Activated naive CD4-positive, alpha-beta T cell treated with anti-CD3 and anti-CD28 coated beads, Interleukin-2, amount 50 U/mL, for 24 hours (primary cell): Measurements from ENCODE around the gene PQBP1.

Experiments used
- H3K27ac Mint-ChIP-seq: one replicate; pipeline ENCODE4 v1.8.0; 2021; ENCODE audit warnings: mild to moderate bottlenecking, mixed read lengths
- H3K27me3 Mint-ChIP-seq: one replicate; pipeline ENCODE4 v1.8.0; 2021; ENCODE audit warnings: mixed read lengths
- H3K36me3 Mint-ChIP-seq: one replicate; pipeline ENCODE4 v1.8.0; 2021; ENCODE audit warnings: mixed read lengths
- H3K4me1 Mint-ChIP-seq: one replicate; pipeline ENCODE4 v1.8.0; 2021; ENCODE audit warnings: mixed read lengths
- H3K4me3 Mint-ChIP-seq: one replicate; pipeline ENCODE4 v1.8.0; 2021; ENCODE audit warnings: mild to moderate bottlenecking, mixed read lengths
- H3K9me3 Mint-ChIP-seq: one replicate; pipeline ENCODE4 v1.8.0; 2021; ENCODE audit warnings: mixed read lengths

Gene PQBP1

DNA sequence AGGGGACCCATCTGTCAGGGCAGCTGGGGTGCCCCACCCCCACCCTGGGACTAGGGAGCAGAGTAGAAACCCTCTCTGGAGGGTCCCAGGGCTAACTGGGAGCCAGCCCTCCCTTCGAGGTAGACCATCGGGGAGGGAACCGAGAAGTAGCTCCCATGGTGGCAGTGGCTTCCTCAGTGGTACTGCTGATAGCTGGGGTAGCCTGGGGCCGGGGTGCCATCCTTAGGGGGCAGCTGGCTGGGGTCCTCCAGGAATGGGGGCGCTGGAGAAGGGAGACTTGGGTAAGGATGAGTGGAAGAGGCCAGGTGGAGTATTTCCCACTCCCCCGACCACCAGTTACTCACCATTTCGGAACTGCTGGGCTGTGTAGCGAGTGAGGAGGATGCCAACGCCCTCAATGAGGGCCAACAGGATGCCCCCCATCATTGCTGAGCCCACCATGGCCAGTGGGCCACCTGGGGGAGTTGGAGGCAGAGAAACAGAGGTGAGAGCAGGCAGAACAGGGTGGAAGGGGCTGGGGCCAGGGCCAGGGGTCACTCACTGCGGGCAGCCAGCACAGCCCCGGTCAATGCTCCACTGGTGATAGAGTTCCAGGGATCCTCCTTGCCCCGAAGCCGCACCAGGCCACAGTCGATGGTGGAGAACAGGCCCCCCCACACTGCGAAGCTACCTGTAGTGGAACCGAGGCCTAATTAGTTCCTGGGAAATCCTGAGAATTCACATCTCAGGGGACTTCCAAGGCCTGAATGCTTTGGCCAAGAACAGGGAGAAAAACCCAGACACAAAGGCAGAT is 4.0 kb upstream of the PQBP1 start:
- Mint-ChIP-seq H3K4me3 (no peak overlapping the region), H3K27ac (no peak overlapping the region), H3K9me3 (no peaks in the 10 kb centered on the region), H3K27me3 (no peaks in the 10 kb centered on the region), H3K4me1 (peaks cover 23% of the 10 kb centered on the region), H3K36me3 (no peaks in the 10 kb centered on the region)

DNA sequence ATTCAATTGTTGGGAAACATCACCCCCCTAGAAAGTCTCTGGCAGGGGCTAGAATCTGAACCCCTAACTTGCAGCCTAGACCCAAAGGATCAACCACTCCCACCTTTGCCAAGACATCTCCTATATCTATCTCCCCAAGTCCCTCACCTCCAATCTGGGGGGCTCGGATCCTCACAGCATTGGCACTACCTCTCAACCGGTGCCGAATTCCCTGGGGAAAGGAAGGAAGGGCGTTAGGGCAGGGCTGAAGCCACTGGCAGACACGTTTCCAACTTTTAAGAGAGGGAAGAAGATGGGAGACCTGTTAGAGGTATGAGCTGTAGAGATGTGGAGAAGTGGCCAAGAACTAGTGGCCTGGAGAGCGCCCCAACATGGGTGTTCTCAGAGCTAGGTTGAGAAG is 2.8 kb upstream of the PQBP1 start:
- H3K36me3 Mint-ChIP-seq = no peaks in the 10 kb centered on the region
- H3K4me3 Mint-ChIP-seq = peak overlapping the region; percentile 55
- no peak overlapping the region for H3K27ac Mint-ChIP-seq
- no peaks in the 10 kb centered on the region for H3K9me3 Mint-ChIP-seq
- no peaks in the 10 kb centered on the region for H3K27me3 Mint-ChIP-seq
- H3K4me1 Mint-ChIP-seq = peaks cover 23% of the 10 kb centered on the region

DNA sequence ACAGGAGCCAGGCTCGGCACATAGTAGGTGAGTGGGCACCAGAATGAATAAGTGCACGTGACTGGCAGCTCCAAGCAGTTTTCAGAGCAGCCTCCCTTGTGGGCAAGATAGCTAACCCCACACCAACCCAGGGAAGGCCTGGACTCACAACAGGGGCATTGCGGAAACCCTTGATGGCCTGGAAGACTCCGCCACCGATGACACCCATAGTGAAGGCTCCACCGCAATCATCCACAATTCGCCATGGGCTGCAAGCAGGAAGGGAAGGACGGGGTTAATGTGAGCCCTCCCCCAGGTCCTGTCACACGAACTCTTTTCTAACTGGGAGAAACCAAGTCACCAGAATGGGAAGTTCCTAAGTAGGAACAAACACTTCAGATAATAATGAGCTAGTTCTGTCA is 1.1 kb upstream of the PQBP1 start:
- Mint-ChIP-seq H3K27ac (peak overlapping the region; percentile 99), H3K4me1 (peaks cover 14% of the 10 kb centered on the region), H3K27me3 (no peaks in the 10 kb centered on the region), H3K4me3 (peak overlapping the region; percentile 93), H3K9me3 (no peaks in the 10 kb centered on the region), H3K36me3 (no peaks in the 10 kb centered on the region)

DNA sequence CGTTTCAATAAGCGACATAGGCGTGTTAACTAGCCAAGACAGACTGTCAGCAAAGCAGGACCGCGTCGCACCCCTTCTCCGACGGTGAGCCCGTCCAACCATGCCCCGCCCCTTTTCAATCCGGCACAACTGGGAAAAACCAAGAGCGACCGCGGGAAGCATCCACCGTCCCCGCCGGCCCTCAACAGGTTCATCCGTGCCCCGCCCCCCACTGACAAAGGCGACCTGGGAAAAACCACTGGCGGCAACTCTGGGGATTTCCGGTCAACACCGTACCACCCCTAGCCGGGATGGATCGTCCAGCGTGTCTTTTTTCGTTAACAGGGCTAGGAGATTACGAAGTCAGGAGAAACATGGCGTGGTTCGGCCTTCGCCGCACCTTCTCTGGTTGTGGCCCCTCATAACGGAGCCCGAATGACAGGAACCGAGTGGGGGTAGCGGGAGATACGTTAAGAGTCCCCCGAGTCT is 539 bp upstream of the PQBP1 start:
- Mint-ChIP-seq H3K27ac (peak overlapping the region; percentile 99), H3K36me3 (peaks cover 4% of the 10 kb centered on the region), H3K4me3 (peak overlapping the region; percentile 93), H3K27me3 (no peaks in the 10 kb centered on the region), H3K4me1 (peaks cover 11% of the 10 kb centered on the region), H3K9me3 (no peaks in the 10 kb centered on the region)

DNA sequence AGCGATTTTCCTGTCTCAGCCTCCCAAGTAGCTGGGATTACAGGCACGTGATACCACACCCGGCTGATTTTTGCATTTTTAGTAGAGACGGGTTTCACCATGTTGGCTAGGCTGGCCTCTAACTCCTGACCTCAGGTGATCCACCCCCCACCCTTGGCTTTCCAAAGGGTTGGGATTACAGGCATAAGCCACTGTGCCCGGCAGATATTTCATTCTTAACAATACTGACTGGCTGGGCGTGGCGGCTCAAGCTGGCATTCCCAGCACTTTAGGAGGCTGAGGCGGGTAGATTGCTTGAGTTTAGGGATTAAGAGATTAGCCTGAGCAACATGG is 1.3 kb downstream of the PQBP1 start:
- Mint-ChIP-seq H3K9me3 (no peaks in the 10 kb centered on the region), H3K27ac (no peak overlapping the region), H3K36me3 (peaks cover 4% of the 10 kb centered on the region), H3K4me3 (peak overlapping the region; percentile 33), H3K27me3 (no peaks in the 10 kb centered on the region), H3K4me1 (peaks cover 11% of the 10 kb centered on the region)

DNA sequence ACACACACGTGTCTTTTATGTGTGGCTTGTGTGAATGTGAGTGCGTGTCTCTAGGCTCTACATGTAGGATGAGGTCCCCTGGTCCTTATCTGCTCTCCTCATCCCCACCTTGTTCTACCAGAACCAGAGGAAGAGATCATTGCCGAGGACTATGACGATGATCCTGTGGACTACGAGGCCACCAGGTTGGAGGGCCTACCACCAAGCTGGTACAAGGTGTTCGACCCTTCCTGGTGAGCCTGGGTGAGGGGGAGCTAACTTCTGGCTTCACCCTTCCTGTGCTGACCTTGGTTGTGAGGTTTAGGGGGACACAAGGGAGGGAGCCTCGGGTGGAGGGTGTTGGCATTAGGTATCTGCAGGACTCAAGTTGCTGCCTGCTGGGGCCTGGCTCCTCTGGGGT is 3.3 kb downstream of the PQBP1 start:
- H3K27ac Mint-ChIP-seq = peak overlapping the region; percentile 65

DNA sequence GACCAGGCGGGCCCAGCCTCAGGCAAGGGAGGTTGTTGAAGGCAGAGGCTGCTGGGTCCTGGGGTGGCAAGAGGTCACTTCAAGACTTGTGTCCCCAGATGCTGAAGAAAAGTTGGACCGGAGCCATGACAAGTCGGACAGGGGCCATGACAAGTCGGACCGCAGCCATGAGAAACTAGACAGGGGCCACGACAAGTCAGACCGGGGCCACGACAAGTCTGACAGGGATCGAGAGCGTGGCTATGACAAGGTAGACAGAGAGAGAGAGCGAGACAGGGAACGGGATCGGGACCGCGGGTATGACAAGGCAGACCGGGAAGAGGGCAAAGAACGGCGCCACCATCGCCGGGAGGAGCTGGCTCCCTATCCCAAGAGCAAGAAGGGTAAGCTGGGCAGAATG is 4.4 kb downstream of the PQBP1 start:
- H3K27me3 Mint-ChIP-seq = no peaks in the 10 kb centered on the region
- no peaks in the 10 kb centered on the region for H3K9me3 Mint-ChIP-seq
- H3K36me3 Mint-ChIP-seq = peaks cover 4% of the 10 kb centered on the region
- H3K27ac Mint-ChIP-seq = no peak overlapping the region
- no peak overlapping the region for H3K4me3 Mint-ChIP-seq
- H3K4me1 Mint-ChIP-seq = no peaks in the 10 kb centered on the region

More for the DNA sequence above, 3.3 kb downstream of the PQBP1 start:
- H3K4me3 Mint-ChIP-seq = no peak overlapping the region
- no peaks in the 10 kb centered on the region for H3K9me3 Mint-ChIP-seq
- no peaks in the 10 kb centered on the region for H3K27me3 Mint-ChIP-seq
- H3K4me1 Mint-ChIP-seq = no peaks in the 10 kb centered on the region
- peaks cover 4% of the 10 kb centered on the region for H3K36me3 Mint-ChIP-seq

DNA sequence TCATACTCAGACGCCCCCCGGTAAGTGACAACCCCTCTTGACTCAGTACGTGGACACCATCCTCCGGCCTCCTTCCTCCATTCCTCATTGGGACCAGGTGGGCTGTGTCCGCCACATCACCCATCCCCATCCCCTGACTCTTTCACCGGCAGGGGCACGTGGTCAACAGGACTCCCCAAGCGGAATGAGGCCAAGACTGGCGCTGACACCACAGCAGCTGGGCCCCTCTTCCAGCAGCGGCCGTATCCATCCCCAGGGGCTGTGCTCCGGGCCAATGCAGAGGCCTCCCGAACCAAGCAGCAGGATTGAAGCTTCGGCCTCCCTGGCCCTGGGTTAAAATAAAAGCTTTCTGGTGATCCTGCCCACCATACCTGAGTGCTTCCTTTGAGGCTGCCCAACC is 5.0 kb downstream of the PQBP1 start:
- Mint-ChIP-seq H3K9me3 (no peaks in the 10 kb centered on the region), H3K4me3 (no peak overlapping the region), H3K36me3 (peaks cover 4% of the 10 kb centered on the region), H3K27me3 (no peaks in the 10 kb centered on the region), H3K4me1 (no peaks in the 10 kb centered on the region), H3K27ac (no peak overlapping the region)

DNA sequence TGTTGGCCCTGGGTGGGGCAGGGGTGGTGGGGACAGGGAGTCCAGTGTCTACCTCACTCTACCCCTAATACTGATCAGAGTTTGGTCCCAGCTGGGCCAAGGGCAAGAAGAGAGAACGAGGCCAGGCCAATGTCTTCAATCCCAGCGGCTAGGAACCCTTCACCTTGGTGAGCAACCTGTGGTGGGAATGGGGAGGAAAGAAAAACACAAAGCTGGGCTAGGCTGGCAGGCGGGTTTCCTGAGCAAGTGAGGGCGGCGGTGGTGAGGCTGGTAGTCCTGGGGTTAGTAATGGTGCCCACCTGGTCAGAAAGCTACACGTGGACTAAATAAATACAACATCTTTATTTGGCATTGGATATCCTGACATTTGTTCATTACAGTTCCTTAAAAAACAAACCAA is 5.6 kb downstream of the PQBP1 start:
- Mint-ChIP-seq H3K4me3 (no peak overlapping the region), H3K27ac (peak overlapping the region; percentile 70)

DNA sequence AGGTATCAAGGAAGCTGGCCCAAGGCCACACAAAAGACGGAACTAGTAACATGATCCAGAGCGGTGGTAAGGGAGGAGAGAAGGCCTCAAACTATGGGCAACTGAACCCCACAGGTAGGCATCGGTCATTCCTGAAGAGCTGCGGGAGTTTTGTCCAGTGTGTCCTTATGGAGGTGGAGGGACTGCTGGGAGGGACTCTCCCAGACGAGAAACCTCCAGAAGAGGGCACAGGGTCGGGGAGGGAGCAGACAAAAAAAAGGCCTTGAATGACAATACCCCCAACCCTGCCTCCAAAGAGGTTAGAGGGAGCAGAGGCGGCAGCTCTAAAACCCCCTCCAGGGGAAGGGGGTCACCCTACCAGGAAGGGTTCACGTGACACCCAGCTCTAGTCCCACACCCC is 6.5 kb downstream of the PQBP1 start:
- Mint-ChIP-seq H3K4me3 (no peak overlapping the region), H3K4me1 (no peaks in the 10 kb centered on the region), H3K27ac (no peak overlapping the region), H3K27me3 (no peaks in the 10 kb centered on the region), H3K9me3 (no peaks in the 10 kb centered on the region), H3K36me3 (peaks cover 4% of the 10 kb centered on the region)

More for the DNA sequence above, 5.6 kb downstream of the PQBP1 start:
- Mint-ChIP-seq H3K4me1 (no peaks in the 10 kb centered on the region), H3K9me3 (no peaks in the 10 kb centered on the region), H3K36me3 (peaks cover 4% of the 10 kb centered on the region), H3K27me3 (no peaks in the 10 kb centered on the region)

DNA sequence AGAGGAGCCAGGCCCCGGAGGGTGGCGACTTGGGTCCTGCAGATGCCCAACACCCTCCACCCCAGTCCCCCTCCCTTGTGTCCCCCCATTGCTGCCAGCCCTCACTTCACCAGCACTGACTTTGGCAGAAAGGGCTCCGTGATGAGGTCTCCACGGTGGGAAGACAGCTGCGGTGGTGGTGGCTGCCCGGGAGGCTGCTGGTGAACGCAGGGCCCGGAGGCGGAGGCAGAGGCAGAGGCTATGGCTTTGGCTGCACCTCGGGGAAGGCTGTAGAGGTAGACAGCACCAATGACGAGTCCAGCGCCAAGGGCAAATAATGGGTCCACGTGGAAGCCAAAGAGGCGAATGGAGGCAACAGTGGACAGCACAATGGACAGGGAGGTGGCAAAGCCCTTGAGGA is 6.9 kb downstream of the PQBP1 start:
- Mint-ChIP-seq H3K36me3 (peaks cover 4% of the 10 kb centered on the region), H3K9me3 (no peaks in the 10 kb centered on the region), H3K4me3 (no peak overlapping the region), H3K4me1 (no peaks in the 10 kb centered on the region), H3K27me3 (no peaks in the 10 kb centered on the region), H3K27ac (no peak overlapping the region)

DNA sequence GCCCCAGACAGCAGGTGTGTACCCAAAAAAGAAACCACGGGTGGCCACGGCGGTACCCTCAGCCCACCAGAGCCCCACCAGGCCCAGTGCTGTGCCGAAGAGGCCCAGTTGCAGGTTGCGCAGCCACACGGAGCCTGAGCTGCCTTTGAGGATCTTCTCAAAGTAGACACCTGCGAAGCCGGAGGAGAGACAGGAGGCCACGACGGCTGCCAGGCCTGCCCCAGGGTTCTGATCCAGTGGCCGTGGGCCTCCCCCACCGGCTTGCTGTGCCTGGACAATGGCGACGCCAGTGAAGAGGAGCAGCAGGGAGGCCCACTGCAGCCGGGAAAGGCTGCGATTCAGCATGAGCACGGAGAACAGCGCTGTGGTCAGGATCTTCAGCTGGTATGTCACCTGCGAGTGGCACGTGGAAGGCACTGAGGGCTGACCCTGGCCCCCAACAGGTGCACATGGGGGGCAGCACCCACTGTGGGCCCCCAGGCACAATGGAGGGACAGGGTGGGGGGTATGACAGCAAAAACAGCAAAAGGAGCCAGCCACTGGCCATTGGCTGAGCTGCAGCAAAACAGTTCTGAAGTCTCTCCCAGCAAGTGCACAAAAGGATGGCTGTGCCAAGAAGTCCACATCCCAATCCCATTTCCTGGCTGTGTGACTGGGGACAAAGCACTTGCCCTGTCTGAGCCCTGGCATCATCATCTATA is 7.5 kb downstream of the PQBP1 start:
- H3K27ac Mint-ChIP-seq = no peak overlapping the region
- H3K36me3 Mint-ChIP-seq = peaks cover 4% of the 10 kb centered on the region
- no peaks in the 10 kb centered on the region for H3K9me3 Mint-ChIP-seq
- H3K4me3 Mint-ChIP-seq = no peak overlapping the region
- H3K4me1 Mint-ChIP-seq = peaks cover under 1% of the 10 kb centered on the region
- H3K27me3 Mint-ChIP-seq = no peaks in the 10 kb centered on the region

DNA sequence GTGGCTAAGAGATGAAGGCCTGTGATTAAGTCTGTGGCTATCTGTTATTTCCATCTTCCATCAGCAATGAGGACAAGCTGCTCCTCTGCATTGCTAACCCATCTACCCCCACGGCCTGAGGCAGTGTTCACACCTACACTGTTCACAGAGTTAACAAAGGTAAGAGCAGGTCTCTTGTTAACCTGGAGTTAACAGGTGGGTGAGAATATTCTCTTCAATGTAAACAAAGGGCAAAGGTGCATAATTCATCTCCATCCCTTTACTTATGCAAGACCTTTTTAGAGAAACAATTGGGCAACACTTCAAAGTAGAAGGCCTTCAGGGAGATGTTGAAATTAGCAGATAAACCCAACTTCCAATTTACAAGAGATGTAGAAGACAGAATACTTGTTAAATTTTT is 10.9 kb downstream of the PQBP1 start:
- Mint-ChIP-seq H3K27me3 (no peaks in the 10 kb centered on the region), H3K4me3 (no peak overlapping the region), H3K27ac (no peak overlapping the region), H3K4me1 (peaks cover 24% of the 10 kb centered on the region), H3K36me3 (peaks cover 2% of the 10 kb centered on the region), H3K9me3 (no peaks in the 10 kb centered on the region)

DNA sequence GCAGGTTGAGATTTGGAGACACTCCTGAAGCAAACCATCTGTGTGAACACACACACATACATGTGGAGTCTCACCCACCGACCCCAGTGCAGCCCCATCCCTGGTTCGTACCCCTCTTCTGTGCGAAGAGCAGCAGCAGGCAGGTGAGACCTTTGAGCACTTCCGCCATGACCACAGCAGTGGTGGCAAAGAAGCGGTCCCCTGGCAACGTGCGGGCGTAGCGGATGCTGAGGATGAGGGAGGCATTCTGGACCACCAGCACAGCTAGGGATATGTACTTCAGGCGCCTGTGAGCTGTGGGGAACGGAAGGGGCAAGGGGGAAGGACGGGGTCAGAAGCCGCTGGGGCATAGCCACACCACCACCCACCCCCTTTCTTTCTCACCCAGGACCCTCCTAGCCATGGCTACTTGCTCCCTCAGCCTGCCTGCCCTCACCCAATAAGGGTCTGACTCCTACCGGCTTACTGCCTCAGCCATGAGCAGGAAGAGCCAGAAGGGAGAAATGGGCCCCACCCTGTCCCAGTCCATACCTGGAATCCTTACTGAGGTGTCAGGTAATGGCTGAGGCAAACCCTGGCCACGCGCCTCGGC is 12.1 kb downstream of the PQBP1 start:
- H3K4me3 Mint-ChIP-seq = no peak overlapping the region
- H3K9me3 Mint-ChIP-seq = no peaks in the 10 kb centered on the region
- H3K27me3 Mint-ChIP-seq = no peaks in the 10 kb centered on the region
- no peak overlapping the region for H3K27ac Mint-ChIP-seq
- peaks cover 2% of the 10 kb centered on the region for H3K36me3 Mint-ChIP-seq
- peaks cover 36% of the 10 kb centered on the region for H3K4me1 Mint-ChIP-seq

DNA sequence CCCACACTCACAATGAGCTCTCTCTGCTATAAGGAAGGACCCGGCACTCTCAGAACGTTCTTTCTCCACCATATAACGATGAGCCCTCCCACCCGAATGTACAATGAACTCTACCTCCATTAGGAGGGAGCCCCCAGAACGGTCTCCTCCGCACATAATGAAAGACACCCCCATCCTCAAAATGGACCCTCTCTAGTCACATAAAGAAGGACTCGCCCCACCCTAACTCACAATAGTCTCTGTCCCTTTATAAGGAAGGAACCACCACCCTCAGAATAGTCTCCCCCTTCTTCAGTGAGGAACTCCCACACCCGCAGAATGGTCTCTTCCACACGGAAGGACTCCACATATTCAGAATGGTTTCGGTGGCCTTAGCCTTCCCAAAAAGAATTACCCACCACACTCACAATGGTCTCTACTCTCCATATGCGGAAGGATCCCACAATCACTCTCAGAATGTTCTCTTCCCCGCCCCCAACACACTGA is 13.2 kb downstream of the PQBP1 start:
- Mint-ChIP-seq H3K4me3 (peak overlapping the region; percentile 91), H3K36me3 (peaks cover 2% of the 10 kb centered on the region), H3K27me3 (no peaks in the 10 kb centered on the region), H3K27ac (peak overlapping the region; percentile 99), H3K4me1 (peaks cover 44% of the 10 kb centered on the region), H3K9me3 (no peaks in the 10 kb centered on the region)
